HG03354 (cell line): ENCODE data around the gene CLPTM1L.
"Not testable (repeated sequence)": the region's sequence is repeated elsewhere in the genome, so short reads cannot be mapped to it uniquely, and the experiment has no call there.

Source experiments
- ATAC-seq: cut with Tn5 transposase; IDR thresholded peaks from one replicate; pipeline ENCODE4 v1.9.1; 2021; ENCODE audit warnings: mild to moderate bottlenecking; ENCODE audit not compliant: unreplicated experiment, poor library complexity, severe bottlenecking

The CLPTM1L gene

DNA sequence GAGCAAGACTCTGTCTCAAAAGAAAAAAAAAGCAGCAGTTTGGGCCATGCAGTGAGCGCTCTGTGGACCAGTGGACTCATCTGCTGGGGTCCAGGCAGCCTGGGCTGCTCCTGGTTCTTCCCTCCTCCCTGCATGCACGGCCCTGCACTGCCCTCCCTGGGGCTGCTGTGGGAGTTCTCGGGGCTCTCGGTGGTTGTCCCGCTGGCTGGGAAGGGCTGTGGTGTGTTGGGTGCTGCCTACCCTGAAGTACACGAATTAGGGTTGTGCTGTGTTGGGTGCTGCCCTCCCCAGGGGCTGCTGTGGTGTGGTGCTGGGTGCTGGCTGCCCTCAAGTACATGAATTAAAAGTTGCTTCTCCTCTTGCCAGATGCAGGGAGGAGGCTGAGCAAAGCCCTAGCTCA is 18.3 kb upstream of the CLPTM1L start:
- no peak for ATAC-seq

DNA sequence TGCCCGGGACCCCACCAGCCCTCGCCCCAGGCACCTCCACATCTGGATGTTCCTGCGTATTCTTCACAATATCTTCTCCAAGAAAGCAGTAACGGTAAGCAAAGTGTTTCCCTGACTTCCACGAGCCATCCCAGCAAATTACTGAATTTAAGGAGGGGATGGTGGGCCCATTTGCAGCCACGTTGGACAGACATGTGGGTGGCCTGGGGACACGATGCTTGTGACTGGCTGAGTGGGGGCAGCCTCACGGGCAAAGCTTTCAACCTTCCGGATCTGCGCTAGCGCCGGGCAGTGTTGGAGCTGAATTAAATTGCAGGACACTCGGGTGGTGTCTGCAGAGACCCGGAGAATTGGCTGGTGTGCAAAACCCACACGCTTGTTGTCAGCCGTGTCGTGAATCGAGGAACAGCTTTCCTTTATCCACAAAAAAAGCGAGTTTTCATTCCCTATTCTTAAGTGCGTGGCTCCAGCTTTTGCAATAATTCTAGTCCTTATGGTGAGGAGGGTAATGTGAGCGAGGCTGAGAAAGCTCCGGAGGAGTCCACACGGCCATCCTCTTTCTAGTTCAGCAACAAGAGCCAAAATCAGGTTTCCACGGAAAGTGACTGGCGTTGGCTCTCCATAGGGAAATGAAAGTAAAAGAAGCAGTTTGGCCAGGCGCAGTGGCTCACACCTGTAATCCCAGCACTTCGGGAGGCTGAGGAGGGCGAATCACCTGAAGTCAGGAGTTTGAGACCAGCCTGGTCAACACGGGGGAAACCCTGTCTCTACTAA is 17.5 kb upstream of the CLPTM1L start:
- ATAC-seq: no peak

DNA sequence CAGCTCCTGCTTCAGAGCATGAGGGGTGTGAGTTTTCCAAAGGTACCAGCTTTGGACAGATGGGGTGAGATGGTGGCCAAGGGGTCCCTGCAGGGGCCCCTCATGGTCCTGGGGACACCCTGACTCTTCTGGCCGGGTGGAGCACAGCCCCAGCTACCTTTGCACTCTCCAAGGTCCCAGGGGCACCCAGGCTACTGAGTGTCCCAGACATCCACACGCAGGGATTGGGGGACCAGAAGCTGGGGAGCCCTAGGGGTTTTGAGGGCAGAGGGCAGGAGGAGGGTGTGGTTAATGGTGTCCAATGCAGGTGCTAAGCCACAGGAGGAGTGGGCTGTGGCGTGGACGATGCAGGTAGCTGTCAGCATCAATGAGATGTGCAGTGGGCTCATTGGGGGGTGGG is 16.0 kb upstream of the CLPTM1L start:
- no peak for ATAC-seq

DNA sequence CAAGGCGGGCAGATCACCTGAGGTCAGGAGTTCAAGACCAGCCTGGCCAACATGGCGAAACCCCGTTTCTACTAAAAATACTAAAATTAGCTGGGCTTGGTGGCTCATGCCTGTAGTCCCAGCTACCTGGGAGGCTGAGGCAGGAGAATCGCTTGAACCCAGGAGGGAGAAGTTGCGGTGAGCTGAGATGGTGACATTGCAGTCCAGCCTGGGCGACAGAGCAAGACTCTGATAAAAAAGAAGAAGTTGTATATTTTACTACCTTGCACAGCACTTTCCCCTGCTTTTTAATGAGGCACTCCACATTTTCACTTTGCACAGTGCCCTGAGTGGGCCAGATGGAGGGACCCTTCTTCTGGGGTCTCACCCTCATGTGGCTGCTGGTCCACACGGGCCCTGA is 15.5 kb upstream of the CLPTM1L start:
- not testable (repeated sequence) for ATAC-seq

DNA sequence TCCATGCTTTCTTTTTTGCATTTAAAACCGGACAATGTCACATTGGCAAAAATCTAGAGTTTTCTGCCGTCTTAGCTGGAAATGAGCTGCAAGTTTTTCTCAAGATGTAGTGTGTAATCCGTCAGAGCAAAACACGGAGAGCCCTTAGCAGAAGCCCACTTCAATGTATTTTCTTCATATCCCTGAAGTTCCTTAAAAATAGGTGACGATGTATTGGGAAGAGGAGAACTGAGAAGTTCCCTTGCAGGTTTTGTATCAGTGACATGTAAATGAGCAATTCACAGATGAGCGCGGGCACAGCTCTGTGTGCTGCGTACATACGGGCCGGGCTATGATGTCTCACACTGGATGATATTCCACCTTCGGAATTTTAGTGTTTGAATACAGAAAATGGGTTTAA is 14.8 kb upstream of the CLPTM1L start:
- ATAC-seq: no peak

DNA sequence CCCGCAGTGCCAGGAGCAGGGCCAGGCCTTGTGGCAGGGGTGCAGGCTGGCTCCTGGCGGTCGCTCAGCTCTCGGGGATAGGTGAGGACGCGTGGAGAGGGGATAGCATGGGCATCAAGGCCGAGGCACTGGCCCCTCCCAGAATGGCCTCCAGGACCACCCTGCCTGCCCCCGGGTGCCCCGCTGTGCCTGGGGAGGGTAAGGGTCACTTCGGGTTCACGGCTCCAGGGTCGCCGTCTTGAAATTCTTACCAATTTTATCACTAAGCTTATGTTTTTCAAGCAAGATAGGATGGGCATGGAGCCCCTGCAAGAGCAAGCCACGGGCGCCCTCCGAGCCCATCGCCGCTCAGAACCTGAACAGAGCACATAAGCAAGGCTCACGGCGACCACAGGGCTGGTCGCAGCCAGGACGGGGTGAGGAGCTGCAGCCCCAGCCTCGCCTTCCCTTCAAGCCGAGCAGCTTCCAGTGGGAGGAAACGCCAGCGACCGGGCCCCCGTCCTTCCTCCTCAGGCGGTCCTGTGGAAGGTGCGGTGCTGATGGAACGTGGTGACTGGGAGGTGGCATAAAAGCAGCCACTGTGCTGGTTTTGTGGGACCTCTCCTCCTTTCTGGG is 14.2 kb upstream of the CLPTM1L start:
- no peak for ATAC-seq

DNA sequence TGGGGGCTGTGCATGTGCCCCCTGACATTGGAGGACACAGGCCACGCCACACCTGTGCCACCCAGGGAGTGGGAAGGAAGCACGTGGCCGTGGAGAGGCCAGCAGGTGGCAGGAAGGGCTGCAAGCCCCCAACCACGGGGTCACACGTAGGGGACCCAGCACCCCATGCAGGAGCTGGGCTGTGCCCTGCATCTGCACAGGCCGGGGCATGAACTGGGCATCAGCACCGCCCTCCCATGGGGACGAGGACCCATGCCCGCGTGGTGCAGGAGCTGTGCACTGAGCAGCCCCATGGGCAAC is 13.8 kb upstream of the CLPTM1L start:
- no peak for ATAC-seq

DNA sequence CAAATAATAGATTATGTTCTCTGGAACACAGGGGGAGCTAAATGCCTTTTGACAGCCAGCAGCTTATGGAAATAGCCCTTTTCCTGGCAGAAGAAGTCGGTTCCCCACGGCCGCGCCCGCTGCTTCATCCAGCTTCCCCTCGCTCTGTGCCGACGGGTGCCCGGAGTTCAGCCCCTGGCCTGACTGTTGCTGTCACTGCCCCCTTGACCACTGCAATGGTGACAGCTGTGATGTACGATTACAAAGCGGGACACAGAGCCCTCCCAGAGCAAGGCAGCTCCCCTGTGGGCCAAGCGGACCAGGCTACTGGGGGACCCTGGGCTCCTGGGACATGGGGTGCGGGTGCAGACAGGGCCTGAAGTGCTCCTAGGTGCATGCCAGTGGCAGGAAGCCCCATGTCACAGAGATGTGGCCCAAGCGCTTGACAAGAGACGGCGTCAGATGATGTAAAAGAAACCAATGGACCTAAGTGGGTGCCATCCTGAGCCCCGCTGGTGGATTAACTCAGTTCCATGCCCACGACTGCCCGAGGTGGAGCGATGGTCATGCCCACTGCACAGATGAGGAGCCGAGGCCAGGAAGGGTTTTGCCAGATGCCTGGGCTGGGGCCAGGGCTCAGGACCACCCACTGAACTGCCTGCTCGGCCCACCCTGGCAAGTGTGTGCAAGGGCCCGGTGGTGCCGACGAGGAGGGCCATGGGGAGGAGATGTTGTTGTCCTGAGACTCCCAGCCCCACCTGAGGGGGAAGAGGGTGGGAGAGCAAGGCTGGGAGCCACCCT is 13.2 kb upstream of the CLPTM1L start:
- no peak for ATAC-seq

DNA sequence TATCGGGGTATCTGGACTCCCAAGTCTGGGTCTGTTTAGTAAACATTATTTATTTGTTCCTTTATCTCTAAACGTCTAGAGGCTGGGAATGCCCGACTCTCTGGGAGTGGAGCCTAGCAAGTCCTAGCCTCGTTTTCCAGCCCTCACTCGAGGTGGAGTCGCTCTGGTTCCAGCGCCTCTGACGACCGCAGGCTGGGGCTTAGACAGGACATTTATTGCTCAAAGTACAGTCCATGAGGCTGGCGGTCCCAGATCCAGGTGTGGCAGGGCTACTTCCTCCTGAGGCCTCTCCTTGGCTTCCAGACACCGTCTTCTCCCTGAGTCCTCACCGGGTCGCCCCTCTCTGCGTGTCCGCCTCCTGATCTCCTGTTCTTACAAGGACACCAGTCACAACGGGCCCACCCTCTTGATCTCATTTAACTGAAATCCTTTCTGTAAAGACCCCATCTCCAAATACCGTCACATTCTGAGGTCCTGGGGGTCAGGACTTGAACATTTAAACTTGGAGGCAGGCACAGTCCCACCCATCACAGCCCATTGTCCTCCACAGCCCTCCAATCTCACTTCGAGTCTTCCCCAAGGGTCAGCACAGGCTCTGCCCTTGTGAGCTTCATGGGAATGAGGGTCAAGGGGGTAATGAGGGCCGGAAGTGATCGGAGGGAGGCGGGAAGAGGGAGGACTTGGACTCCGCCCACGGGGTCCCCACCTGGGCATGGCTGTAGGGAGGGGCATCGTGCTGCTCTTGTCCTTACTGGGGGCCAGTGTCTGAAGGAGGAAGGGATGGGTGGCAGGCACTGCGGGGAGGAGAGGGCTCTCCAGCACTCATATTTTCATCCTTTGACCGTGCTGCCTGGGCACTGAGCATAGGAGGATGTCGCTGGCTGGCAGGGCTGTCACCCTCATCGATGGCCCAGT is 12.2 kb upstream of the CLPTM1L start:
- no peak for ATAC-seq

DNA sequence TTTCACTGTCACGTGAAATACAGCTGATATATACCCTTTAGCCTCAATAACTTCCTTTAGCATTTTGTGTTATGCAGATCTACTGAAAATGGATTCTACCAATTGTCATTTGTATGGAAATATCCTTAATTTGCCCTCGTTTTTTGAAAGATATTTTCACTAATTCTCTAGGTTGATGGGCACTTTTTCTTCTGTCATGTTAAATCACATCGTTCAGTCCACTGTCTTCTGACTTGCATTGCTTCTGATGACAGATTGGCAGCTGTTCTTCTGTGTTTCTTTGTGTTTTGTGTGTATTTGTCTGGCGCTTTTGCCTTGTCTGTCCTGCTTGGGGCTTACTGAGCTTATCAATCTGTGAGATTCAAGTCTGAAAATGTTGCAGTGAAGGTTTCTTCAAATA is 9.7 kb upstream of the CLPTM1L start:
- no peak for ATAC-seq

DNA sequence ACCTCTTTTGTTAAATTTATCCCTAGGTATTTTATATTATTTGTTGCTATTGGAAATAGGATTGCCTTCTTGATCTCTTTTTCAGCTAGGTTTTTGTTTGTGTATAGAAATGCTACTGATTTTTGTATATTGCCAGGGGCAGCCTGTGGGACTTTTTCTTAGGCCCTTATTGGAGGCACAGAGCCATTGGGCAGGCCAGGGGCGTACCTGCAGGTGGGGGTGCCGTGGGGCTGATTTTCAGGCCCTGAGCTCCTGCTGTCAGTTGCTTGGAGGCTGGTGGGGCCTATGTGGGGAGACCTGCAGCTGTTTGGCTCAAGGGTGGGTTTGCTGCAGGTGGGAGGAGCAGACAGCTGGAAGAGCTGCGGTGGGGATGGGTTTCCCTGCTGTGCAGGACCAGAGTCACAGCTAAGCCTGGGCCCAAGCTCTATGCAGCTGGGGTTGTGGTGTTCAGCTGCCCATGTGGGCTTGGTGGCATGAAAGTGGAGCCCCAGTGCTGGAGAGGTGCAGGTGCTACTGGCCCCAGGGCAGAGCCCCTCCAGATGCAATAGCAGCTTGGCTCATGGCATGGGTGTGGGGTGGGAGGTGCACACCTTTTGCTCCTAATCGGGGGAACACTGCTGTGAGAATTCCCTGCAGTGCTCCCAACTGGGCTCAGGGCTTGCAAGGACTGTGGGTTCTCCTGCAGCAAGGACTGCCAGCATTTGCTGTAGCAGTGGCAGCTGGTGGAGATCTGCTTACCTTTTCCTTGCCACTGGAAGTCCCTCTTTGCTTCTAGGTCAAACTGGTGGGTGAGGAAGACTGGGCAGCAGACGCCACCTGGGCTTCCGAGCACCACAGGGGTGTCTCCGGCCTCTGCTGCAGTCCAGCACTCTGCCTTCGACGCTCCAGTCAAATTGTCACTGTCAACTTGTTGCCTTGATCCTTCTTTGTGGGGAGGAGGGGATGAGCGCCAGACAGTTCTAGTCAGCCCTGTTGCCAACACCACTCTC is 7.6 kb upstream of the CLPTM1L start:
- no peak for ATAC-seq

DNA sequence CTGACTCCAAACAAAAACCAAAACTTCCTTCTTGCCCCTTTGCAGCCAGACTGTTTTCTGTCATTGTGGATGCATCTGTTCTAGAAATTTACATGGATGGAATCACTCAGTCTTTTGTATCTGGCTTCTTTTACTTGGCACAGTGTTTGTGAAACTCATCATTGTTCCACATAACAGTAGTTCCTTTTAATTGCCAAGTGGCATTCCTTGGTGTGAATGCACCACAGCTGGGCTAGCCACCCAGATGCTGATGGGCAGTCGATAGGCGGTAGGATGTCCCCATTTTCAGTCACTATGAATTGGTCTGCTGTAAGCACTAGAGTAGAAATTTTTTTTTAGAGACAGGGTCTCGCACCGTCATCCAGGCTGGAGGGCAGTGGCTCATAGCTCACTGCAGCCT is 6.3 kb upstream of the CLPTM1L start:
- no peak for ATAC-seq

DNA sequence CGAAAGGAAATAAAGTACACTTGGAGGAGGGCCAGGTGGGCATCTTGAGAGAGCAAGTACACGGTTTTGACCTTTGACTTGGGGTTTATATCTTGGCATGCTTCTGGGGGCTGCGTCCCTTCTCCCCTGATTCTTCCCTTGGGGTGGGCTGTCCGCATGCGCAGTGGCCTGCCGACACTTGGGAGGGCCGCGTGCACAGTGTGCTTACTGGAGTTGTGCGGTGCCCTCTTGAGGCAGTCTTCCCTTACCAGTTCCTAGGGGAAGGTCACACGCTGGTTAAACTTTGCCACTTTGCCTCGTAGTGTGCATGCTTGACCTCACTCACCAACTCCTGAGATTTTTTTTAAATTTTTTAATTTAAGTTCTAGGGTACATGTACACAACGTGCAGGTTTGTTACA is 4.3 kb upstream of the CLPTM1L start:
- no peak for ATAC-seq

DNA sequence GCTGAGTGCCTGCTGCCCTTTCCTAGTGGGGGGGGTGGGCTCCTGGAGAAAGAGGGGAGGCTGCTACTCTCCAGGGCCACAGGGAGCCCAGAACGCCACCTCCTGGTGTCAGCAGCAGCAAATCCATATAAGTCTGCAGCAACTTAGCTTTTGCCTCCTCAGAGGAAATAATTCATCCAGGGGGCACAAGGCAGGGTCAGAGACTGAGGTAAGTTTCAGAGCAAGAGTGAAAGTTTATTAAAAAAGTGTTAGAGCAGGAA is 4.0 kb upstream of the CLPTM1L start:
- ATAC-seq: no peak

DNA sequence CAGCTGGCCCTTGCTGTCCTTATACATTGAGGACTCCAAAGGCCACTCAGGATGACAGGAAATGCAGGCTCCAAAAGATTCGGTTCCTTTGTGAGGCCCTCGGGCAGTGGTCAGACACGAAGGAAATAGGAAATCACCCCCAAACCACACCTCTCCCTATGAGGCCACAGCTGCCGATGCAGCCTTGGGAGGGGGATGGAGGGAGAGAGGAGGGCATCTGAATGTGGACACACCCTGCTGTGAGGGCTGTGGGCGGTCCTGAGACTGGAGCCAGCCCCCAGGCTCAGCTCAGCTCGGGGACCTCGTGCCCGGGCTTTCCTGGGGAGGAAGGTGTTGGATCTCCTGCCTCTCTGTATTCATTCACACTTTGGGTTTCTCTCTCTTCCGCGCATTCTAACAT is 2.7 kb upstream of the CLPTM1L start:
- no peak for ATAC-seq

DNA sequence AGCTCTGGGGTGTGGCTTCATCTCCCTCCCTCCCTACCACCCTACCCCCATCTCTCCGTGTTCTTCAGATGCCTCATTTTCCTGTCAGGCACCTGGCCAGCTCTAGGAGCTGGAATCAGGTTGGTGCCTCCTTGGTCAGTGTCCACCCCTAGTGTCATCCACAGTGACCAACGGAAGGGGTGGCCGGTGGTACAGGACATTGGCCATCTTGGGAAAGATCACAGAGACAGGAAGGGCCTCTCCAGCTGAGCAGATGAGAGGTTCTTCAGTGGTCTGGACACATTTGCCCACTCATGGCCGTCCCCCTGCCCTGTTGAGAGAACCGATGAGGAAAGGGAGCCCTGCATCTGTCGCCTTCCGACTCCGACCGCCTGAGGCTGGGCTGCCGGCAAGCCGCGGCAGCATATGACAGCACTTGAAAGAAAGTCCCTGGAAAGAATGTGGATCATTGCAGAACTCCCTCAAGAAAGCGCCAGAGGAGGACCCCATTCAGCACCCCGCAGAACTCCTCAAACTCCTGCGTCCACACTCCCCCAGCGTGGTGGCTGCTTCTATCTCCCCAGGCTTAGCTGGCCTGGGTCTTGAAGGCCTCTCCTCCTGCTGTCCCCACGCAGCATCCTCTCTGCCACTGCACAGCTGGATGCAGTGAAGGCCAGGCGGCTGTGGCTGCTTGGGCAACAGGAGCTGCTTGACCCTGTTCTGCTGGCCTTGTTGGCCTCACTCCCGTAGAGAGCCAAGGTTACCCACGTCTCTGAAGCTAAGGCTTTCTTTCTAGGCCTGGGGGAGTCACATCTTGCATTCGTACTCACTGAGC is 1.9 kb upstream of the CLPTM1L start:
- ATAC-seq: no peak

DNA sequence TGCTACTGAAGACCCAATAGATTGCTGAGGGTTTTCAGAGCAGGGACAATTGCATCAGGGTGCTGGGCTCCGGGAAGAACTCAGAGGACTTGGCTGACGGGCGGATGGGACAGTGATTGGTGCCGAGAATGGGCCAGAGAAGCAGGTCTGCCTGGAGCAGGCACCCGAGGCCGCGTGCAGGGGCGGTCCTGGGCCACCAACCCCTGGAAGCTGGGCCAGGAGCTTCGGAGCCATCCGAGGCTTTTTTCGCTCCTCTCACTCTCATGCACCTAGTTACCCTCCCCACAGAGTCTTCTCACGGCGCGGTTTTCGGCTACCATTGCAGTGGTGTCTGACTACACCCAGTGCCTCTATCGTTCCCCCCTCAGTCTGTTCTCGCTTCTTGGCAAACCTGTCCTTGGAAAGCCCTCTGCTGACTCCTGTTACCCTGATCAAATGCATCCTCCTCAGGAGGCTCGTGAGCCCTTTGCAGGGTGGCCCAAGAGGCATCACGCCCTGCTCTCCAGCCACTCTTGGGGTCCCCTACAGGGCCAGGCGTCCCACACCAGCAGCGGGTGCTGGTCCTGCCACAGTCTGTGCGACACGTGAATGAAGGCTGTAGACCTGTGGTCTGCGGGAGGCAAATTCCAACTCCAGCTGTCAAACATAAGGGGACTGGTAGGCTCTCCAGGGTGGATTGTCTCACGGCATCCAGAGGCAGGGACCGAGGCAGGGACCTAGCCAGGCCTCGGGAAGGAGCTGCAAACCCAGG is 1.2 kb upstream of the CLPTM1L start:
- no peak for ATAC-seq
